Activated CD4-positive, alpha-beta T cell treated with anti-CD3 and anti-CD28 coated beads, Interleukin-2, amount 10 ng/mL, durations not matched to agents 7 days and 5 days (primary cell): Measurements from ENCODE around the gene SUSD4. TPM values are rescaled to one million over a fixed set of nuclear protein-coding genes. Genes with fewer than 3 reads are reported as not detected.
"Not testable (repeated sequence)": the region's sequence is repeated elsewhere in the genome, so short reads cannot be mapped to it uniquely, and the experiment has no call there.

Experiments used
- CTCF ChIA-PET: fragments of 350-600 bp; sonication (Branson Sonifier 250); formaldehyde crosslinking; loops from one replicate; lab custom pipeline; 2021; ENCODE audit warnings: antibody characterized with exemption; lab: Charles Lee
- POLR2A ChIA-PET: fragments of 350-600 bp; sonication (Branson Sonifier 250); formaldehyde crosslinking; loops from one replicate; lab custom pipeline; 2021; ENCODE audit warnings: antibody characterized with exemption; lab: Charles Lee
- DNase-seq: peaks from one replicate; pipeline ENCODE4 v3.0.0-alpha.2; 2020
- H3K27ac Mint-ChIP-seq: one replicate; pipeline ENCODE4 v1.8.0; 2021; ENCODE audit warnings: mild to moderate bottlenecking, moderate library complexity, mixed read lengths
- H3K27me3 Mint-ChIP-seq: one replicate; pipeline ENCODE4 v1.8.0; 2021; ENCODE audit warnings: mixed read lengths
- H3K36me3 Mint-ChIP-seq: one replicate; pipeline ENCODE4 v1.8.0; 2021; ENCODE audit warnings: low read depth, mixed read lengths
- H3K4me1 Mint-ChIP-seq: one replicate; pipeline ENCODE4 v1.8.0; 2021; ENCODE audit warnings: mixed read lengths
- H3K4me3 Mint-ChIP-seq: one replicate; pipeline ENCODE4 v1.8.0; 2021; ENCODE audit warnings: mild to moderate bottlenecking, moderate library complexity, mixed read lengths
- H3K9me3 Mint-ChIP-seq: one replicate; pipeline ENCODE4 v1.8.0; 2021; ENCODE audit warnings: mixed read lengths
- total RNA-seq, 2 experiments: library from RNA; stranded (reverse); gene quantifications; one replicate each; pipeline ENCODE4 v1.2.3, GENCODE V29; 2021

Gene SUSD4
- total RNA-seq, 2 experiments from 2014 or later: 2.9 to 4.8 TPM

DNA sequence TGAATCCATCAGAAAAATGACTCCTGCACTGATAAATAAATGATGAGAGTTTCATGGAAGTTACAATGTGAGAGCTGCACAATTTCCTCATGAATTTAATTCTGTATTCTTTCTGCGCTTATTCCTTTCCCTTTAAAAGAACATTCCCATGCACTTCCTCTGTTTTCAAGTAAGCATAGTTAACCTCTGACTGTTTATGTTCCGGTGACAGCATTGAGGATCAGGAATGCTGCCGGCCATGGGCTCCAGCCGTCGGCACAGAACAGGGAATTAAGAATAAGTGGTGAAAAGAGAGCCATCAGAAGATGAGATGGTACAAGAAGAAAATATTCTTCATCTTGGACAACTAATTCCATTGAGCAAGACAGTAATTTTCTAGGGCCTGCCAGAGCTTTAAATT lies 65.3 kb downstream of the SUSD4 start:
- no peak for DNase-seq
- Mint-ChIP-seq H3K9me3 (peaks cover 10% of the 10 kb centered on the region), H3K27ac (no peak overlapping the region), H3K4me1 (peaks cover 10% of the 10 kb centered on the region), H3K36me3 (no peaks in the 10 kb centered on the region), H3K27me3 (no peaks in the 10 kb centered on the region), H3K4me3 (no peak overlapping the region)
- ChIA-PET POLR2A (no interaction called here), CTCF (no interaction called here)

DNA sequence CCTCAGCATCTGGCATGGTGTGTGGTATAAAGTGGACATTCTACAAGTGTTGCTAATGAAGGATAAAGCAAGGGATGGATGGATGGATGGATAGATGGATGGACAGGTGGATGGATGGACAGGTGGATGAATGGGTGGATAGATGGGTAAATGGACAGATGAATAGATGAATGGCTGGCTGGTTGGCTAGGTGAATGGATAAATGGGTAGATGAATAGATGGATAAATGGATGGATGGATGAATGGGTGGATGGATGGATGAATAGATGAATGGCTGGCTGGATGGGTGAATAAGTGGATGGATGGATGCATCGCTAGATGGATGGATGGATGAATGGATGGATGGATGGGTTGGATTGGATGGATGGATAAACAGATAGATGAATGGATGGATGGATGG lies 66.2 kb downstream of the SUSD4 start:
- no peaks in the 10 kb centered on the region for H3K36me3 Mint-ChIP-seq
- CTCF ChIA-PET: no interaction called here

DNA sequence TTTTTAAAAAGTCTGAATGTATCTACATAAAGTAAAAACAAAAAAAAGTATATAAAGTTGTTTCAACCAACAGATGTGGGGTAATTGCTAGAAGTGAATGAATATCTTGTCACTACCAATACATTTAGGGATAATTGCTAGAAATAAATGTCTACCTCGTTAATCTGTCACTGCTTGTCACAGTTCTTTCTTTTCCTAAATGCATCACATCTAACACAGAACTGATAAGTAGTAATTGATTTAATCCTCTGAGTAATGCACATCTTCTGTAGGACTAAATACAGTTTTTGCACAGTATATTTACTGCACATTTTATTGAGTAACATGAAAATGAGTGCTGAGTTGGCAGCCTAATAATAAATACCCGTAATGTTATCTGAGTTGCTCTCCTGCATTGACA lies 72.2 kb downstream of the SUSD4 start:
- POLR2A ChIA-PET: no interaction called here
- no peak overlapping the region for H3K27ac Mint-ChIP-seq
- H3K4me3 Mint-ChIP-seq: no peak overlapping the region
- H3K4me1 Mint-ChIP-seq: no peaks in the 10 kb centered on the region
- no peaks in the 10 kb centered on the region for H3K36me3 Mint-ChIP-seq
- H3K27me3 Mint-ChIP-seq: no peaks in the 10 kb centered on the region
- CTCF ChIA-PET: no interaction called here
- no peak for DNase-seq
- H3K9me3 Mint-ChIP-seq: no peaks in the 10 kb centered on the region

More for the DNA sequence above, 66.2 kb downstream of the SUSD4 start:
- no peak for DNase-seq
- Mint-ChIP-seq H3K27ac (no peak overlapping the region), H3K4me1 (peaks cover 10% of the 10 kb centered on the region), H3K9me3 (peaks cover 5% of the 10 kb centered on the region), H3K4me3 (no peak overlapping the region), H3K27me3 (no peaks in the 10 kb centered on the region)
- POLR2A ChIA-PET: no interaction called here

DNA sequence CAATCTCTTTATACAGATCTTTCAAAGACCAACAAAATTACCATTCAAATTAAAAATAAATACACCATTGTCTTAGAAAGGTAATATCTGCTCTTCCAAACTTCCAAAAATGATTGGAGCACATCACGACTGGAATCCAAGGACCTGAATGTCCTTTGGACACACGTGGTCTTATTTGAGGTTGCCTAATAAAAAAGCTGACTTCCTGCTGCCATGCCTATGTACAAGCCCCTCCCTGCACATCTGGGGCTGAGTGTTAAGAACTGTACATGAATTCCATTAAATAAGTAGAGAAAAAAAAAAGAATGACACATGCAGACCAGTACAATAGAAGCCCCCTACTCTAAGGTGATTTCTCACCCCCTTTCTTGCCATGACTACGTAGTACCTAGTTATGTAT lies 73.6 kb downstream of the SUSD4 start:
- no peaks in the 10 kb centered on the region for H3K27me3 Mint-ChIP-seq
- H3K4me1 Mint-ChIP-seq: no peaks in the 10 kb centered on the region

DNA sequence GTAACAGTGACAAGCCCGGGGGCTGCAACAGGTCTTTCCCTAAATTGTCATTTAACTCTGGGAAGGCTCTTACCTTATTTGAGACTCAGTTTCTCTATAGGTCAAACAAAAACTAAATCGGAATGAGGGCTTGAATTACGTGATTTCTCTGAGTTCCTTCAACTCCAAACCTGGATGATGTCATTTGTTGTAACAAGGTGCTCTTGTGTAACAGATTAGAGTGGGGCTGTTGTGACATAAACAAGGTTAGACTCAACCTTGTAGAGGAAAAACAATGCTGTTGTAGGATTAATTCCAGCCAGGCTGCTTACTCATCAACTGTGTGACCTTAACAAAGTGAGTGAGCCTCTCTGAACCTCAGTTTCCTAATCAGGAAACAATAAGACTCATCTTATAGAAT lies 74.4 kb downstream of the SUSD4 start:
- Mint-ChIP-seq H3K36me3 (no peaks in the 10 kb centered on the region), H3K27ac (no peak overlapping the region), H3K27me3 (no peaks in the 10 kb centered on the region), H3K4me1 (no peaks in the 10 kb centered on the region), H3K4me3 (no peak overlapping the region), H3K9me3 (no peaks in the 10 kb centered on the region)
- DNase-seq: no peak
- ChIA-PET POLR2A (no interaction called here), CTCF (interaction anchor here (0.6 kb wide), 1 partner anchor 37 kb away, joined by 3 read pairs; no protein-coding TSS in a partner anchor)

More for the DNA sequence above, 73.6 kb downstream of the SUSD4 start:
- ChIA-PET POLR2A (no interaction called here), CTCF (no interaction called here)
- Mint-ChIP-seq H3K27ac (no peak overlapping the region), H3K9me3 (no peaks in the 10 kb centered on the region), H3K36me3 (no peaks in the 10 kb centered on the region), H3K4me3 (no peak overlapping the region)
- DNase-seq: no peak

DNA sequence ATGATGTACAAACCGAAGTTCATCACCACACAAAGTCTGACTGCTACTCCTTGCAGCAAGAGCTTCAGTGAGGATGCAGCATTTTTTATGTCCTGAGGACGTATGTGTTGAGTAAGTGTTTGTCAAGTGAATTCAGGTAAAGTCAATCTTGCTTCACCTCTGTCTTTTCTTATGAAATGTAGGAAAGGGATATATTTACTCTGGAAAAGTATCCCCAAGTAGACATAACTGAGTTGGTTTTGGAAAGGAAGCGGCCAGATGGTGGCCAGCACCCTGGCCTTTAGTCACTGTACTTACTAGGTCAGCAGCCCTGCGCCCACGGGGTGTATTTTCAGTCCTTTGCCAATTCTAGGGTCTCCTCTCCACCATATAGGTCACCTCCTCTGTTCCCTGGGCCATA lies 75.2 kb downstream of the SUSD4 start:
- ChIA-PET CTCF (interaction anchor here (0.6 kb wide), 1 partner anchor 37 kb away, joined by 3 read pairs; no protein-coding TSS in a partner anchor), POLR2A (no interaction called here)
- Mint-ChIP-seq H3K9me3 (no peaks in the 10 kb centered on the region), H3K27me3 (no peaks in the 10 kb centered on the region), H3K36me3 (no peaks in the 10 kb centered on the region), H3K4me3 (no peak overlapping the region), H3K4me1 (no peaks in the 10 kb centered on the region), H3K27ac (no peak overlapping the region)
- no peak for DNase-seq

DNA sequence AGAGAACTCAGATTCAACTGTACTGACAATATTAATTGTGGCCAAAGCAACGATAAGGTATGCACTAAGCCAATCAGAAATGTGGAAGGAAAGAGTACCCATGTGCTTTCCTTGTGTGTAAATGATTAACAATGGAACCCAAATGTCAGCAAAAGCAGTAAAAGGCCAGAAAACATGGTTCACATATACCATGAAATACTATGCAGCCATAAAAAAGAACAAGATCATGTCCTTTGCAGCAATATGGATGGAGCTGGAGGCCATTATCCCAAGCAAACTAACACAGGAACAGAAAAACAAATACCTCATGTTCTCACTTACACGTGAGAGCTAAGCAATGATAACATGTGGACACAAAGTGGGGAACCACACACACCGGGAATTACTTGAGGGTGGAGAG lies 78.5 kb downstream of the SUSD4 start:
- no peak overlapping the region for H3K27ac Mint-ChIP-seq
- POLR2A ChIA-PET: no interaction called here
- no peaks in the 10 kb centered on the region for H3K9me3 Mint-ChIP-seq
- no peak for DNase-seq
- H3K4me3 Mint-ChIP-seq: no peak overlapping the region
- H3K36me3 Mint-ChIP-seq: peaks cover 3% of the 10 kb centered on the region
- H3K4me1 Mint-ChIP-seq: no peaks in the 10 kb centered on the region
- CTCF ChIA-PET: no interaction called here
- H3K27me3 Mint-ChIP-seq: no peaks in the 10 kb centered on the region

DNA sequence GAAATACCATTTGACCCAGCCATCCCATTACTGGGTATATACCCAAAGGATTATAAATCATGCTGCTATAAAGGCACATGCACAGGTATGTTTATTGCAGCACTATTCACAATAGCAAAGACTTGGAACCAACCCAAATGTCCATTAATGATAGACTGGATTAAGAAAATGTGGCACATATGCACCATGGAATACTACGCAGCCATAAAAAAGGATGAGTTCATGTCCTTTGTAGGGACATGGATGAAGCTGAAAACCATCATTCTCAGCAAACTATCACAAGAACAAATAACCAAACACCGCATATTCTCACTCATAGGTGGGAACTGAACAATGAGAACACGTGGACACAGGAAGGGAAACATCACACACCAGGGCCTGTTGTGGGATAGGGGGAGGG lies 80.3 kb downstream of the SUSD4 start:
- H3K4me1 Mint-ChIP-seq, POLR2A ChIA-PET, CTCF ChIA-PET, H3K27ac Mint-ChIP-seq, H3K4me3 Mint-ChIP-seq, H3K27me3 Mint-ChIP-seq, H3K36me3 Mint-ChIP-seq, H3K9me3 Mint-ChIP-seq, DNase-seq: not testable (repeated sequence)

DNA sequence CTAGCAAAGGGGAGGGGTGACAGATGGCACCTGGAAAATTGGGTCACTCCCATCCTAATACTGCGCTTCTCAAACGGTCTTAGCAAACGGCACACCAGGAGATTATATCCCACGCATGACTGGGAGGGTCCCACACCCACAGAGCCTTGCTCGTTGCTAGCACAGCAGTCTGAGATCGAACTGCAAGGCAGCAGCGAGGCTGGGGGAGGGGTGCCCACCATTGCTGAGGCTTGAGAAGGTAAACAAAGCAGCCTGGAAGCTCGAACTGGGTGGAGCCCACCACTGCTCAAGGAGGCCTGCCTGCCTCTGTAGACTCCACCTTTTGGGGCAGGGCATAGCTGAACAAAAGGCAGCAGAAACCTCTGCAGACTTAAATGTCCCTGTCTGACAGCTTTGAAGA lies 85.7 kb downstream of the SUSD4 start:
- CTCF ChIA-PET: interaction anchor here (1.0 to 1.6 kb wide), 2 partner anchors 8 to 10 kb away, joined by 3 to 4 read pairs; no protein-coding TSS in a partner anchor
- H3K36me3 Mint-ChIP-seq, H3K9me3 Mint-ChIP-seq, H3K4me1 Mint-ChIP-seq, H3K4me3 Mint-ChIP-seq, H3K27ac Mint-ChIP-seq, POLR2A ChIA-PET, H3K27me3 Mint-ChIP-seq, DNase-seq: not testable (repeated sequence)

DNA sequence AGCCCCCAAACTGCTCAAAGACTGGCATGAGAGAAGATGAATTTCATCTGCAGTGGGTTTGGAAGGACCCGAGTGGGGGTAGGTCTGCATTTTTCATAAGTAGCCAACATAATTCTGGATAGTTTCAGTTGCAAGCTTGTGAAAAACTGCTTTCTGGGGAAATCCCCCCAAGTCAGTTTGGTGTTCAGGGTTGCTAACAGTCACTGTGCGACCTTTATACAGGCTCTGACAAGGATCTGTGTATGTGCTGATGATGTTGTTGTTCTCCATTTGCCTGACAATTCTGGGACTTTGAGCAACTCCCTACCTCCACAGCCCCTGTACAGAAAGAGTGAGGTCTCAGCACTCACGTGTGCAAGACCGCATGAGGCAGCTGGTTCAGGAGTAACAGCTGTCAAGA lies 87.9 kb downstream of the SUSD4 start:
- Mint-ChIP-seq H3K27ac (no peak overlapping the region), H3K4me1 (no peaks in the 10 kb centered on the region), H3K36me3 (no peaks in the 10 kb centered on the region), H3K4me3 (no peak overlapping the region), H3K27me3 (no peaks in the 10 kb centered on the region), H3K9me3 (peaks cover 2% of the 10 kb centered on the region)
- CTCF ChIA-PET: no interaction called here
- no peak for DNase-seq
- POLR2A ChIA-PET: no interaction called here

DNA sequence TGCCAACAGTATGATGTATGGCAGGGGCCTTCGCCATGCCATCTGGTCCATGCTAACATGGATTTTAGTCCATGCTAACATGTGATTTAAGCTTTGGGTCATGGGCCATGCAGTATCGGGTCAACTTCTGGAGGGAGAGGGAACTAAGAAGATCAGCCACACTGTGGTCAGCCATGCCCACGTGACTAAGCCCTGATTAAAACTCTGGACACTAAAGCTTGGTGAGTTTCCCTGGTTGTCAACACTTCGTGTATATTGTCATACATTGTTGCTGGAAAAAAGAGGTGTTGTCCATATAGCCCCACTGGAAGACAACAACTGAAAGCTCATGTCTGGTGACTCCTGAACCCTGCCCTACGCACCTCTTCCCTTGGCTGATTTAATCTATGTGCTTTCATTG lies 90.5 kb downstream of the SUSD4 start:
- DNase-seq: no peak
- Mint-ChIP-seq H3K27ac (no peak overlapping the region), H3K4me3 (no peak overlapping the region), H3K36me3 (no peaks in the 10 kb centered on the region), H3K27me3 (no peaks in the 10 kb centered on the region), H3K9me3 (no peaks in the 10 kb centered on the region), H3K4me1 (peaks cover 2% of the 10 kb centered on the region)
- POLR2A ChIA-PET: no interaction called here
- CTCF ChIA-PET: interaction anchor here (1.2 kb wide), 1 partner anchor 9 kb away, joined by 3 read pairs; no protein-coding TSS in a partner anchor

DNA sequence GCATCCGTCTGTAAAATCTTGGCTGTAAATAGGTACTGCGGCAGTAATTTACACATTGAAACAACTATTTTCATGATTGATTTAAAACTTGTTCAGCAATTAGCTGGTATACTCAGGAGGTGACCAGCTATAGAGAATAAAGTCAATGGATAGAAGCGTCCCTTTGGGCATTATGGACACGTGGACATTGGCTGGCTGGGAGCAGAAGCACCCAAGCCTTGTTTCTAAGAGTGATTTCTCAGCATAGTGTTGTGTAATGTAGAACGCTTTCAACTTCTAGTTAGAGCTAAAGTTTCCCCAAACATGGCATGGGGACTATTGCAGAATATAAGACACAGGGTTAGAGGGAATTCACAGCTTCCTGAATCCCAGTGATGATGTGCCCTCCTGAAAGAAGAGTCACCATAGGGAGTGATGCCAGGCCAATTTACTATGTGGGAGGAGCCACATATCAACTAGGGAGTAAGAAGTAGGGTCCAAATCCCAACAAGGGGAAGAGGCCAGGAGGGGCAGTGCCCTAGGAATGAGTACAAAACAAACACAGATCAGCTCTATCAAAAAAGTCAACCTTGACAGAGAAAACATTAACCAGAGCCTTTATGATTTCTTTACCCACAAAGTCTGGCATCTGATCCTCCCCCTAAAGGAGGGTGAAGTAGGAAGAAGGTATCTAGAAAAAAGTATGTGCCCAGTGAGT lies 92.7 kb downstream of the SUSD4 start:
- CTCF ChIA-PET: no interaction called here
- no peak for DNase-seq

DNA sequence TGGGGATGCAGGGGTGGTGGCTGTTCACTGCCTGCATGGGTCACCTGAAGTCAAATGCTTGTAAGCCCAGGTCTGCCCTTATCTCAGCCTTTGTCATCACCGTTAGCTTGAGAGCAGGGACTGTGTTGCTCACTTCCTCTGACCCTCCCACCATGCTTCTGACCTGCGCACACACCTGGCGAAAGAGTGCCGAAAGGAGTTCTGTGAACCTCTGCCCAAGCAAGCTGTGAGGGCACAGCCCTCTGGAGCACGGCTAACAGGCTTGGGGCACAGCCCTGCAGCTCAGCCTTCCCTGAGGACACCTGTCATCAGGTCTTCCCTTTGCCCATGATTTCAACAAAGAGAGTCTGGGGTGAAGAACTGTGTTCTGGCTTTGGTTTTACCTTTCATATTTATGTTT lies 93.8 kb downstream of the SUSD4 start:
- POLR2A ChIA-PET: no interaction called here

More for the DNA sequence above, 92.7 kb downstream of the SUSD4 start:
- H3K36me3 Mint-ChIP-seq: no peaks in the 10 kb centered on the region
- H3K27ac Mint-ChIP-seq: no peak overlapping the region
- POLR2A ChIA-PET: no interaction called here
- no peak overlapping the region for H3K4me3 Mint-ChIP-seq
- no peaks in the 10 kb centered on the region for H3K9me3 Mint-ChIP-seq
- H3K4me1 Mint-ChIP-seq: peaks cover 3% of the 10 kb centered on the region
- no peaks in the 10 kb centered on the region for H3K27me3 Mint-ChIP-seq

DNA sequence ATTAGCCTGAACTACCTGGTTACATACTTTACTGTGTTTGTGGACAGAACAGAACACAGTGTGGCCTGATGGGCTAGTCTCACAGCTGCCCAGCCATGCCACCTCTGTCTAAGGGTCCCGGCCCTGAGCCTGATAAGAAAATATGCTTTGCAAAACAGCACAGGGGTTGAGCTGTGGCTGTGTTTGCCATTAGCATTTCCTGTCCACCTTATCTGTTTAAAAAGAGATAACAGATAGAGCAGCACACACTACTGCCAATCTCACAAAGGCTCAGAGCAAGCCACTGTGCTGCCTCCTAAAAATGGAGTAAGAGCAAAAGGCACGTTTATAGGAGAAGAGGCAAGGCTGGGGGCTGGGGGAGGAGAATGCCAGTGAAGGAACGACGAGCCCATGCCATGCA lies 95.0 kb downstream of the SUSD4 start:
- Mint-ChIP-seq H3K27ac (no peak overlapping the region), H3K36me3 (no peaks in the 10 kb centered on the region), H3K9me3 (no peaks in the 10 kb centered on the region), H3K4me3 (no peak overlapping the region), H3K4me1 (peaks cover 3% of the 10 kb centered on the region), H3K27me3 (no peaks in the 10 kb centered on the region)
- CTCF ChIA-PET: interaction anchor here (1.2 kb wide), 1 partner anchor 9 kb away, joined by 3 read pairs; no protein-coding TSS in a partner anchor
- POLR2A ChIA-PET: interaction anchor here (0.7 kb wide), 1 partner anchor 103 kb away, joined by 3 read pairs; no protein-coding TSS in a partner anchor
- DNase-seq: no peak

More for the DNA sequence above, 93.8 kb downstream of the SUSD4 start:
- no peak for DNase-seq
- H3K4me1 Mint-ChIP-seq: peaks cover 3% of the 10 kb centered on the region
- H3K4me3 Mint-ChIP-seq: no peak overlapping the region
- H3K9me3 Mint-ChIP-seq: no peaks in the 10 kb centered on the region
- no peak overlapping the region for H3K27ac Mint-ChIP-seq
- no peaks in the 10 kb centered on the region for H3K27me3 Mint-ChIP-seq
- CTCF ChIA-PET: no interaction called here
- H3K36me3 Mint-ChIP-seq: no peaks in the 10 kb centered on the region
